ENCODE data around the gene CNGA3.

The CNGA3 gene

GRCh38 chr2:98329549-98329948, 16.7 kb upstream of the CNGA3 start:
- no peak for DNase-seq (ENCODE audit: low spot score)

GRCh38 chr2:98332989-98333388, 13.3 kb upstream of the CNGA3 start:
- DNase-seq (ENCODE audit: low spot score), result no peak

GRCh38 chr2:98333922-98334321, 12.3 kb upstream of the CNGA3 start:
- DNase-seq (ENCODE audit: low spot score), result no peak

DNA sequence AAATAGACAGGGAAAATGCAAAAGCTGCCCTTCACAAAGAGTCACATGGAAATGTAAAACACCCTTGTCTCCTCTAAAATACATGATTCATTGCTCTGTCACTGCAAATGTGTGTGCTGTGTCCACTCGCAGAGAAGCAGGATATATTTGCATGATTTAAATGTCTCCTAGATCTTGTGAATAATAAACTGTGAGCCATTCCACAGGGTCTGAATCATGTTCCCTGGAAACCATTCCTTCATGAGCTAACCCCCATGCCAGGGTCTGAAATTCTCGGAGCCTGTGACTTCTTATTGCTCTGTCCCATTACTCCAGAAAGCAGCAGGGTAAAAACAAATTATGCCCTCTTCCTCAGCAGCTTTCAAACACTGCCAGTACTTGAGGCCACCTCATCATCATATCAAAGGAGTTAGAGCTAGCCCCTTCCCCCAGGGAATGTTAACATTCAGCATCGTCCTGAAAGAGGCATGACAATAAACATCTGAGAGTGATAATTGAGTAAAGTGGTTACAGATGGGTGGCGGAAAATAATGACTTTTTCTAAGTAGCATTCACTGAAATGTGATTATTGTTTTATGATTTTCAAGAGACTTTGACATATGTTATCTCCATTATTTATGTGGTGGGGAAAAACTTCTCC, 11.7 kb upstream of the CNGA3 start:
- DNase-seq (ENCODE audit: low spot score), result no peak

- no peak for DNase-seq (ENCODE audit: low spot score)
Observed at GRCh38 chr2:98335271-98335670, 11.0 kb upstream of the CNGA3 start.

- no peak for DNase-seq (ENCODE audit: low spot score)
Observed at GRCh38 chr2:98341241-98341640, 5.0 kb upstream of the CNGA3 start.

- DNase-seq (ENCODE audit: low spot score), result no peak
Observed at GRCh38 chr2:98343285-98343684, 3.0 kb upstream of the CNGA3 start.

DNA sequence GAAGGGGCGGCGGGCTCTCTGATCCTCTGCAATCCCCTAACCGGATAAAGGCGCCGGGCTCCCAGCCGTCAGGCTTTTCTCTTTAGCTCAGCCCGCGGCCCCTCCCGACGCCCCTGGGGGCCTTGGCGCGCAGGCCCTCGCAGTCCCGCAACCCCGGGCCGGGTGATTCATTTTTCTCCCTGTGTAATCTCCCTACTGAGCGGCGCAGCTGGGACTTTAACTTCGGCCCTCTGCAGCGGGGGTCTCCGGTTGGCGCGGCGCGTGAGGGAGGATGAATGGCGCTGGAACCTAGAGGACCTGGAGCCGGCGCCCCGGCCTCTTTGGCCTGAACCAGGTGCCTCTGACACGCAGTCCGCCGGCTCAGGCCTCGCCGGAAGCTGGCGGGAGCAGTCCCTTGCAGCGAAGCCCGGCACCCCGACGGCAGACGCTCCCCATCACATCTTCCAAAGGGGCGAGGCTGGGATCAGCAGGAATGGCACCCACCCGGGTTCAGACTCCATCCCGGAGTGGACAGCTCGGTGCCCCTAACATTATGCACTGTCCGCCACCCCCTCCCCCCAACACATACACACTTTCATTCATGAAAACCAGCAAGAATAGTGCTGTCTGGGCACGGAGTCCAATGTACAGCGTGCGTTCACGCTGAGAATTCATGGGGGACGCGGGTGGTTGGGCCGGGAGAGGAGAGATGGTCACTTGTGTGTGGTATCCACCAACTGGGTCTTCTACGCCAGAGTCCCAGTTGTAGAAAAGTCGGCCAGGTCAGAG, 1.2 kb downstream of the CNGA3 start:
- DNase-seq (ENCODE audit: low spot score), result no peak

DNA sequence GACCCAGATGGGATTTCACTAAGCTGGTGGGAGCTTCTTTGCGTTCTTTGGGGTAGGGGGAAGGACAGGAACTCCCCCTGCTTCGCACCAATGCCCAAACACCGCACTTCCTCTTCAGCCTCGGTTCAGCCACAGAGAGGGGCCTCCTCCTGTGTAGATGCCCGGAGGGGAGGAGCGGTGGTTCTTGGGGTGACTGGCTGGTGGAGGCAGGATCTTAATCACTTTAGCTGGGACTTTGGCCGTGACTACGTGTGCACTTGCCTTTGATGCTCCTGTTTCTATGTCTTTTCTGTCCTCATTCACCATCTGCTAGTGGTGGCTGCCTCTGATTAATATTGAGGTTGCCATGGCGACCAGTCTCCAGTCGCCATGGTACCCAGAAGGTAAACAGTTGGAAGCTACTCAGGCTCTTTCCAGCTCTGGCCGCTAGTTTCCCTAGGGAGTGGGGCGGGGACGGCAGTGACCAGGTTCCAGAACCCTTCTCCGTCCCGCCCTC, 1.9 kb downstream of the CNGA3 start:
- DNase-seq (ENCODE audit: low spot score), result no peak

- DNase-seq (ENCODE audit: low spot score), result no peak
Observed at GRCh38 chr2:98350411-98350810, 4.2 kb downstream of the CNGA3 start.

DNA sequence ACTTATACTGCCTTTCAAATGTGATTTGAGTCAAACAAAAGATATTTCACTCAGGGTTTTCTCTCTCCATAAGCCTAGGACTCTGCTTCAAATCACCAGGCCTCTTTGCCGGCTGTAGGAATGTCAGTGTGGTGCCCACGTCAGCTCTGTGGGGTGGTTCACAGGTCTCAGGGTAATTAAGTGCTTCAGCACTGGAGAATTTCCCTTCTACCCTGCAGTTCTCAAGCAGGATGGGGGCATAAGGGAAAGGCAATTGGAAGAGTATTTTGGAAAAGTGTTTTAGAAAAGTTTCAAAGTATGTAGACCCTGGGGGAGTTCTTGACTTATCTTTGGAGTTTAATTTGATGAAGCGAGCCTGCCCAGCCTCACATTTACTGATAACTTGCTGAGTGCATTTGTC, 9.6 kb downstream of the CNGA3 start:
- no peak for DNase-seq (ENCODE audit: low spot score)

DNA sequence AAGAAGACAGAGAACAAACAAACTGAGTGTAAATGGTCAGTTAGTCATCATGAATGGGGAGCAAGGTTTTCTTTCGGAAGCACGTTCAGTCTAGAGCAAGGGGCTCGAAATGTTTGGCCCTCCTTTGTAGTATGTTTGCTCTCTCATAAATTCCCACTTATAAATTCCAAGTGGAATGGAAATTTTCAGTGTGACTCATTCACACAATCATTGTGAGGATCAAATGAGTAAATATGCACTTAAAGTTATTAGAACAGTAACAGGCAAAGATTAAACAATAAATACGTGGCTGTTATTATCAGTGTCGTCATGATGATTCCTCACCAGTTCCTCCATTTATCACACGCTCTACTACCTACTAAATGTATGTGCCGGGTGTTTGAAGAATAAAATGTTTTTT, 10.5 kb downstream of the CNGA3 start:
- DNase-seq (ENCODE audit: low spot score), result no peak

GRCh38 chr2:98357849-98358248, 11.6 kb downstream of the CNGA3 start:
- no peak for DNase-seq (ENCODE audit: low spot score)

DNA sequence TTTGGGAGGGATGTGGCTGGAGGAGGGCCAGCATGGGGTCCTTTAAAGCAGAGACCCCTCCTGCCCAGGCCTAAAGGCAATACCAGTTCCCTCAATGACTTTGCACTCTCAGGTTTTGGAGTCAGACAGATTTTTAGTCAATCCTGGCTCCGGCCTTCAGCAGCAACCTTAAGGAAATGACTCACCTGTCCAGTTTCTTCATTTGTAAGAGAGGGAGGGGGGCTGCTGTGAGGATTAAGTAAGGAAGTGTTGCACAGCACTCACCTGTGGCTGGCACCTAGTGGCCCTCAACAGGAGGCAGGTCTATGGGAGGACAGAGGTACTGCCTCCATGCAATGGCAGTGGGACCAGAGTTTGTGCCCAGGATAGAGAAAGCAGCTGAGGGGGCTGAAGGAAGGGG, 13.7 kb downstream of the CNGA3 start:
- no peak for DNase-seq (ENCODE audit: low spot score)

DNA sequence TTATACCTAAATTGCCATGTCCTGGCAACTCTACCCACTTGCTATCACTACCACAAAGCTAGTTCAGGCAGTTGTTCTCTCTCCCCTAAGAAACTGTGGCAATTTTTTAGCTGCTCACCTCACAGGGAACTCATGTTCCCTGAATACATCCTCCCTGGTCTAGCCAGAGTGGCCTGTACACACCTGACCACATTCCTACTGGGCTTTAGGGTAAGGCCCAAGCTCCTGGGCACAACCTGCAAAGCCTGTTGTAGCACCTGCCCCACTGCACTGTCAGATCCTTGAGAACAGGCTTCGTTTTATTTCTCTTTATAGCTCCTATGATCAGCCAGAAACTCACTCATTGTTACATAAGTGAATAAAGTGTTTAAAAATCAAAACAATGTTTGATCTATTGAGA, 21.5 kb downstream of the CNGA3 start:
- no peak for DNase-seq (ENCODE audit: low spot score)

GRCh38 chr2:98369710-98370239, 23.5 kb downstream of the CNGA3 start:
- DNase-seq (ENCODE audit: low spot score), result no peak

DNA sequence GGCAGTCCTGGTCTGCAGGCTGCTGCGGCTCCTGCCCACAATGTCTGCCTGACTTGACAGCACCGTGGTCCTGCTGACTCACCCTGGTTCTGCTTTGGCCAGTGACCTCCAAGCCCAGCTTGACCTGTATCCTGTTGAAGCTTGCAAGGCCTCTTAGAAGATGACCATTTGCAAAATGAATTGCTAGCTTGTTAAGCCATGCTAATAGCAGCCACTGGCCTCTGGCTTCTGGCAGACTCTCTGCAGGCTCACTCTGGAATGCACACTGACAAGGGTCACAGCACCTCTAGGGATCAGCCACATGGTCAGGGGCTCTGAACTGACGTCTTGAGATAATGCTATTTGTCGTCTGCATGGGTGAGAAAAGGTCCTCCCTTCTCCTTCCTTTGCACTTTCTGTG, 25.9 kb downstream of the CNGA3 start:
- DNase-seq (ENCODE audit: low spot score), result no peak

- DNase-seq (ENCODE audit: low spot score), result no peak
Observed at GRCh38 chr2:98372579-98372978, 26.3 kb downstream of the CNGA3 start.

DNA sequence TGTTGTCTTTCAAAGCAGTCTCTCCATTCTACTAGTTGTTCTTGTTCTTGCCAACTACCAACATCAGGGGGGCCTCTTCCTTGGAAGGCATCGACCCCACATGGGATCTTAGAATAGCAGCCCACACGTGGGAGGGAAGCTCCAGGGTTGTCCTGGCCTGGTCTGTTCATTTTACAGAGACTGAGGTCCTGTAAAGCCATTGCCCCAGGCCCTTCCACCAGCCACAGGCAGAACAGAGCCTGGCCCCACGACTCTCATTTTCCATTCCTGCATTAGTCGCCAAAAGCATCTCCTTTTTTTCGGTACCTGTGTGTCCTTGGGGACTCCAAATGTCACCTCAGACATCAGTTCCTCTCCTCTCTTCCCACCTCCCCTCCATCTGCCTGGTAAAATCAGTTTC, 28.0 kb downstream of the CNGA3 start:
- DNase-seq (ENCODE audit: low spot score), result no peak

GRCh38 chr2:98374958-98375570, 28.8 kb downstream of the CNGA3 start:
- no peak for DNase-seq (ENCODE audit: low spot score)

GRCh38 chr2:98376301-98376910, 30.1 kb downstream of the CNGA3 start:
- DNase-seq (ENCODE audit: low spot score), result no peak

GRCh38 chr2:98376996-98377395, 30.7 kb downstream of the CNGA3 start:
- DNase-seq (ENCODE audit: low spot score), result no peak

GRCh38 chr2:98377544-98377943, 31.3 kb downstream of the CNGA3 start:
- no peak for DNase-seq (ENCODE audit: low spot score)

Data from hematopoietic multipotent progenitor cell treated with erythropoietin and hydrocortisone succinate and interleukin-3 and kit ligand, for 17 days (in vitro differentiated cells).